ENCODE data around the gene TRAF5.

Gene TRAF5

GRCh38 chr1:211330282-211330936 lies 3.8 kb downstream of the TRAF5 start:
- CTCF ChIA-PET = interaction anchor here (1.3 to 5.4 kb wide), 4 partner anchors 17 to 184 kb away, joined by 3 to 35 read pairs (median 7); no protein-coding TSS in a partner anchor
- no peak for DNase-seq (ENCODE audit: extremely low spot score)
- POLR2A ChIA-PET = no interaction called here
- no peak for TF ChIP-seq CTCF (IDR thresholded peaks at IDR 0.05; ENCODE audit: control extremely low read depth, extremely low read depth, low read depth, missing control alignments)

- CTCF ChIA-PET = interaction anchor here (0.7 to 14.1 kb wide), 4 partner anchors 6 to 140 kb away, joined by 3 to 170 read pairs (median 6); partner anchors contain the start of gene TRAF5
- POLR2A ChIA-PET = no interaction called here
- no peak for DNase-seq (ENCODE audit: extremely low spot score)
- no peak for TF ChIP-seq CTCF (IDR thresholded peaks at IDR 0.05; ENCODE audit: control extremely low read depth, extremely low read depth, low read depth, missing control alignments)
Measured at GRCh38 chr1:211331011-211331709, 4.5 kb downstream of the TRAF5 start.

- no peak for DNase-seq (ENCODE audit: extremely low spot score)
- CTCF ChIA-PET = interaction anchor here (0.8 to 14.1 kb wide), 4 partner anchors 7 to 139 kb away, joined by 3 to 170 read pairs (median 3); partner anchors contain the start of gene TRAF5
- TF ChIP-seq CTCF (IDR thresholded peaks at IDR 0.05; ENCODE audit: control extremely low read depth, extremely low read depth, low read depth, missing control alignments) = no peak
- POLR2A ChIA-PET = no interaction called here
Measured at GRCh38 chr1:211332036-211332616, 5.5 kb downstream of the TRAF5 start.

DNA sequence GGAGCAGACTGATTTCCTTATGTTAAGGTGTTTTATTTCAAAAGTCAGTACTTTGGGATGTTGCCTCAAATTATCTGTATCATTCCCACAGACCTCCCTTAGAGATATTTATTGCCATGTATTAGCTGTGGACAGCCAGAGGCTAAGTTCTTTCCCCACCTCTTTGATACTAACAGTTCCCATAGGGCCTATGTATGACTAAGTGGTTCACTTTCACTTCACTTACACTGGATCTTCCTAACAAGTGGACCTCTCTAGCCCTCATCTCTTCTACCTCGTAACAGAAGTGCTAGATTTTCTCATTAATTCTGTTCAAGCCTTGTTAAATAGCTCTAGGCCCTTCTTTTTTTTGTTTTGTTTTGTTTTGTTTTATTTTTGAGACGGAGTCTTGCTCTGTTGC lies 6.2 kb downstream of the TRAF5 start:
- ChIA-PET POLR2A (no interaction called here), CTCF (interaction anchor here (1.0 to 14.1 kb wide), 3 partner anchors 8 to 138 kb away, joined by 3 to 170 read pairs (median 3); partner anchors contain the start of gene TRAF5)
- no peak for DNase-seq (ENCODE audit: extremely low spot score)
- TF ChIP-seq CTCF (IDR thresholded peaks at IDR 0.05; ENCODE audit: control extremely low read depth, extremely low read depth, low read depth, missing control alignments) = no peak

GRCh38 chr1:211333906-211334305 lies 7.3 kb downstream of the TRAF5 start:
- ChIA-PET POLR2A (no interaction called here), CTCF (interaction anchor here (14.1 kb wide), 1 partner anchor 9 kb away, joined by 170 read pairs; the partner anchor contains the start of gene TRAF5)
- TF ChIP-seq CTCF (IDR thresholded peaks at IDR 0.05; ENCODE audit: control extremely low read depth, extremely low read depth, low read depth, missing control alignments) = no peak
- DNase-seq (ENCODE audit: extremely low spot score) = no peak

DNA sequence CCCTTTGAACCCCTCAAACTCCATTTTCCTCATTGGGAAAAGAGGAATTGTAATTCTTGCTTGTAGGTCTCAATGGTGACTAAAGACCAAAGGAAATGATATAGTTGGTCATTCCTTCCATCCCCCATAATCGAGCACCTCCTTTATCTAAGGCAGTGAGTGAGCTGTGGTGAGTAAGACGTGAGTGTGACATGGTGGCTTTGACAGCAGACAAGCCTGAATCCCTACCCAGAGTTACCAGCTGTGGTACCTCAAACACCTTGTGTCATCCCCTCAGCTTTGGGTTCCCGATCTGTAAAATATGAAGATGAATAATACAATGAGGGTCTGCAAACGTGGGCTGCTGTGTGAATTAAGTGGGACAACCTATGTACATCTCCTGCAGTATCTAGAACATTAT lies 8.4 kb downstream of the TRAF5 start:
- TF ChIP-seq CTCF (IDR thresholded peaks at IDR 0.05; ENCODE audit: control extremely low read depth, extremely low read depth, low read depth, missing control alignments) = no peak
- no peak for DNase-seq (ENCODE audit: extremely low spot score)
- CTCF ChIA-PET = interaction anchor here (1.1 to 14.1 kb wide), 3 partner anchors 10 to 134 kb away, joined by 5 to 170 read pairs (median 5); partner anchors contain the start of gene TRAF5
- POLR2A ChIA-PET = interaction anchor here (0.5 kb wide), 1 partner anchor 72 kb away, joined by 5 read pairs; no protein-coding TSS in a partner anchor
